HG02610 (cell line): ENCODE measurements around the gene SLC35E1.

Source experiments
- ATAC-seq: cut with Tn5 transposase; IDR thresholded peaks from one replicate; pipeline ENCODE4 v1.9.1; 2021; ENCODE audit warnings: mild to moderate bottlenecking, moderate library complexity; ENCODE audit not compliant: unreplicated experiment

Gene SLC35E1

GRCh38 chr19:16584248-16585093 lies 12.3 kb upstream of the SLC35E1 start:
- peak; percentile 47 for ATAC-seq

- no peak for ATAC-seq
These were observed 10.5 kb upstream of the SLC35E1 start for GRCh38 chr19:16582486-16583261.

GRCh38 chr19:16581971-16582343 lies 9.7 kb upstream of the SLC35E1 start:
- no peak for ATAC-seq

GRCh38 chr19:16581145-16581970 lies 9.1 kb upstream of the SLC35E1 start:
- ATAC-seq: no peak

GRCh38 chr19:16579381-16579780 lies 7.2 kb upstream of the SLC35E1 start:
- ATAC-seq: no peak

GRCh38 chr19:16577531-16577985 lies 5.3 kb upstream of the SLC35E1 start:
- no peak for ATAC-seq

GRCh38 chr19:16576690-16577530 lies 4.7 kb upstream of the SLC35E1 start:
- no peak for ATAC-seq

GRCh38 chr19:16575861-16576689 lies 3.9 kb upstream of the SLC35E1 start:
- no peak for ATAC-seq

GRCh38 chr19:16575282-16575681 lies 3.1 kb upstream of the SLC35E1 start:
- no peak for ATAC-seq

- ATAC-seq: no peak
These were observed 1.7 kb upstream of the SLC35E1 start for GRCh38 chr19:16573925-16574324.

GRCh38 chr19:16573296-16573695 lies 1.1 kb upstream of the SLC35E1 start:
- no peak for ATAC-seq

GRCh38 chr19:16571822-16572331 lies 338 bp downstream of the SLC35E1 start:
- no peak for ATAC-seq

- no peak for ATAC-seq
These were observed 932 bp downstream of the SLC35E1 start for GRCh38 chr19:16571283-16571682.

- ATAC-seq: no peak
These were observed 2.5 kb downstream of the SLC35E1 start for GRCh38 chr19:16569609-16570320.

GRCh38 chr19:16566702-16567101 lies 5.5 kb downstream of the SLC35E1 start:
- no peak for ATAC-seq

- no peak for ATAC-seq
These were observed 6.1 kb downstream of the SLC35E1 start for GRCh38 chr19:16566161-16566560.

- no peak for ATAC-seq
These were observed 7.4 kb downstream of the SLC35E1 start for GRCh38 chr19:16564842-16565241.

GRCh38 chr19:16562608-16563025 lies 9.6 kb downstream of the SLC35E1 start:
- no peak for ATAC-seq

GRCh38 chr19:16561382-16561781 lies 10.8 kb downstream of the SLC35E1 start:
- no peak for ATAC-seq
